ENCODE data around the gene CAMLG.

CAMLG gene

GRCh38 chr5:134794082-134794481 lies 55.7 kb downstream of the CAMLG start:
- no peak overlapping the region for H3K4me3 ChIP-seq (ENCODE audit: low read depth, low read length)
- DNase-seq (ENCODE audit: low read depth): no peak
- TF ChIP-seq CTCF (IDR thresholded peaks at IDR 0.05; ENCODE audit: low read depth, low read length, missing control alignments): no peak

- no peak overlapping the region for H3K4me3 ChIP-seq (ENCODE audit: low read depth, low read length)
- no peak for DNase-seq (ENCODE audit: low read depth)
- no peak for TF ChIP-seq CTCF (IDR thresholded peaks at IDR 0.05; ENCODE audit: low read depth, low read length, missing control alignments)
Measured at GRCh38 chr5:134794819-134795218, 56.5 kb downstream of the CAMLG start.

GRCh38 chr5:134798468-134798867 lies 60.1 kb downstream of the CAMLG start:
- TF ChIP-seq CTCF (IDR thresholded peaks at IDR 0.05; ENCODE audit: low read depth, low read length, missing control alignments): no peak
- H3K4me3 ChIP-seq (ENCODE audit: low read depth, low read length): no peak overlapping the region
- DNase-seq (ENCODE audit: low read depth): peak; percentile 4

Measured in GM12864 (cell line).